DND-41 (cell line): ENCODE results near the gene DGKG.

Source experiments
- ATAC-seq: fragments of 200-7000 bp; cut with Tn5 transposase; 3 replicates; pipeline ENCODE4 v1.9.1; 2021; ENCODE audit warnings: low read depth; ENCODE audit not compliant: insufficient read depth
- DNase-seq: peaks from one replicate; pipeline ENCODE4 v3.0.0-alpha.2; 2020
- H2AFZ ChIP-seq: 2 replicates; pipeline ENCODE4 v1.6.0; 2012; ENCODE audit warnings: low read depth, low read length
- H3K27ac ChIP-seq: 2 replicates; pipeline ENCODE4 v1.5.1; 2012; ENCODE audit warnings: low read length, inconsistent platforms
- H3K27me3 ChIP-seq: fragments of 200-600 bp; sonication (generic); 2 replicates; pipeline ENCODE4 v1.6.0; 2012; ENCODE audit warnings: low read length, mild to moderate bottlenecking, inconsistent platforms; ENCODE audit not compliant: insufficient read depth, poor library complexity
- H3K36me3 ChIP-seq: 2 replicates; pipeline ENCODE4 v1.5.1; 2012; ENCODE audit warnings: low read length, inconsistent platforms; ENCODE audit not compliant: insufficient read depth
- H3K4me1 ChIP-seq: 2 replicates; pipeline ENCODE4 v1.5.1; 2012; ENCODE audit warnings: mild to moderate bottlenecking, low read length; ENCODE audit not compliant: insufficient read depth
- H3K4me2 ChIP-seq: 2 replicates; pipeline ENCODE4 v1.6.0; 2012; ENCODE audit warnings: mild to moderate bottlenecking, moderate library complexity, low read length, inconsistent platforms; ENCODE audit not compliant: insufficient read depth
- H3K4me3 ChIP-seq, 2 experiments: fragments of 200-600 bp in 1 of 2; shearing (Covaris generic) in 1 of 2; 2 replicates each; pipeline ENCODE4 v1.5.1; 2012 to 2016; ENCODE audit warnings: inconsistent platforms in 2 of 2, low read length in 2 of 2, mild to moderate bottlenecking in 2 of 2, low read depth in 1 of 2, moderate library complexity in 1 of 2
- H3K79me2 ChIP-seq: 2 replicates; pipeline ENCODE4 v1.6.0; 2012; ENCODE audit warnings: low read length, inconsistent platforms; ENCODE audit not compliant: insufficient read depth
- H3K9ac ChIP-seq: 2 replicates; pipeline ENCODE4 v1.6.0; 2012; ENCODE audit warnings: low read depth, mild to moderate bottlenecking, inconsistent platforms, low read length, moderate library complexity
- H3K9me3 ChIP-seq: 2 replicates; pipeline ENCODE4 v1.5.1; 2012; ENCODE audit warnings: low read length, moderate library complexity, mild to moderate bottlenecking, inconsistent platforms; ENCODE audit not compliant: insufficient read depth, severe bottlenecking
- H4K20me1 ChIP-seq: 2 replicates; pipeline ENCODE4 v1.6.0; 2012; ENCODE audit warnings: low read length; ENCODE audit not compliant: insufficient read depth
- CTCF ChIP-seq: IDR thresholded peaks from 2 replicates; pipeline ENCODE4 v1.5.1; 2012; ENCODE audit warnings: borderline replicate concordance, low read length, moderate library complexity, mild to moderate bottlenecking; ENCODE audit not compliant: poor library complexity, severe bottlenecking; ENCODE audit errors: extremely low read depth
- EZH2 ChIP-seq: IDR thresholded peaks from 3 replicates; pipeline ENCODE4 v1.6.1; 2012; ENCODE audit warnings: borderline replicate concordance, low read depth, mild to moderate bottlenecking, moderate library complexity, low read length, inconsistent platforms; ENCODE audit not compliant: severe bottlenecking

The DGKG gene

GRCh38 chr3:186305286-186305685 lies 56.7 kb downstream of the DGKG start:
- no peak overlapping the region for H3K9ac ChIP-seq
- no peaks in the 10 kb centered on the region for H3K9me3 ChIP-seq
- no peak overlapping the region for H3K4me3 ChIP-seq
- H2AFZ ChIP-seq = no peak overlapping the region
- H3K79me2 ChIP-seq = no peaks in the 10 kb centered on the region
- H3K4me2 ChIP-seq = no peak overlapping the region
- no peaks in the 10 kb centered on the region for H3K27me3 ChIP-seq
- no peaks in the 10 kb centered on the region; the same call in none of the 2 replicates for H4K20me1 ChIP-seq
- H3K27ac ChIP-seq = no peak overlapping the region
- no peaks in the 10 kb centered on the region for H3K4me1 ChIP-seq
- no peaks in the 10 kb centered on the region for H3K36me3 ChIP-seq
- ATAC-seq (no peak), DNase-seq (no peak)
- TF ChIP-seq EZH2 (no peak), CTCF (no peak)

GRCh38 chr3:186303965-186304364 lies 58.1 kb downstream of the DGKG start:
- Histone ChIP-seq H3K27me3 (no peaks in the 10 kb centered on the region), H3K27ac (no peak overlapping the region), H3K9me3 (no peaks in the 10 kb centered on the region), H2AFZ (no peak overlapping the region), H3K4me3 (no peak overlapping the region), H3K4me1 (no peaks in the 10 kb centered on the region), H4K20me1 (no peaks in the 10 kb centered on the region; the same call in none of the 2 replicates), H3K79me2 (no peaks in the 10 kb centered on the region), H3K36me3 (no peaks in the 10 kb centered on the region), H3K4me2 (no peak overlapping the region), H3K9ac (no peak overlapping the region)
- ATAC-seq (no peak), DNase-seq (no peak)
- no peak for TF ChIP-seq EZH2
- no peak for TF ChIP-seq CTCF

GRCh38 chr3:186299327-186299726 lies 62.7 kb downstream of the DGKG start:
- no peak overlapping the region for H3K4me3 ChIP-seq
- DNase-seq (no peak), ATAC-seq (no peak)
- H3K36me3 ChIP-seq = no peaks in the 10 kb centered on the region
- H2AFZ ChIP-seq = no peak overlapping the region
- no peaks in the 10 kb centered on the region for H3K27me3 ChIP-seq
- H3K79me2 ChIP-seq = no peaks in the 10 kb centered on the region
- H3K4me1 ChIP-seq = no peaks in the 10 kb centered on the region
- no peaks in the 10 kb centered on the region for H3K9me3 ChIP-seq
- TF ChIP-seq CTCF (no peak), EZH2 (no peak)
- no peak overlapping the region for H3K9ac ChIP-seq
- H3K27ac ChIP-seq = no peak overlapping the region
- no peaks in the 10 kb centered on the region; the same call in 1 of the 2 replicates for H4K20me1 ChIP-seq
- no peak overlapping the region for H3K4me2 ChIP-seq

- no peak overlapping the region for H3K27ac ChIP-seq
- DNase-seq (no peak), ATAC-seq (no peak)
- H3K4me3 ChIP-seq = no peak overlapping the region
- H3K4me2 ChIP-seq = no peak overlapping the region
- H3K79me2 ChIP-seq = no peaks in the 10 kb centered on the region
- no peaks in the 10 kb centered on the region for H3K27me3 ChIP-seq
- no peaks in the 10 kb centered on the region for H3K4me1 ChIP-seq
- TF ChIP-seq EZH2 (no peak), CTCF (no peak)
- H4K20me1 ChIP-seq = no peaks in the 10 kb centered on the region; the same call in 1 of the 2 replicates
- H2AFZ ChIP-seq = no peak overlapping the region
- no peak overlapping the region for H3K9ac ChIP-seq
- no peaks in the 10 kb centered on the region for H3K36me3 ChIP-seq
- no peaks in the 10 kb centered on the region for H3K9me3 ChIP-seq
These were observed 63.2 kb downstream of the DGKG start for GRCh38 chr3:186298876-186299275.
